ENCODE measurements around the gene AUTS2.

The AUTS2 gene

GRCh38 chr7:70098133-70098561 is 499.9 kb downstream of the AUTS2 start:
- TF ChIP-seq CTCF (IDR thresholded peaks at IDR 0.05; ENCODE audit: low read depth, low read length, missing control alignments): no peak
- DNase-seq (ENCODE audit: low read depth): no peak

GRCh38 chr7:70098905-70099672 is 500.8 kb downstream of the AUTS2 start:
- TF ChIP-seq CTCF (IDR thresholded peaks at IDR 0.05; ENCODE audit: low read depth, low read length, missing control alignments): no peak

More at GRCh38 chr7:70098133-70098561, 499.9 kb downstream of the AUTS2 start:
- no peak overlapping the region for H3K4me3 ChIP-seq (ENCODE audit: low read depth, low read length)

GRCh38 chr7:70104243-70104642 is 506.0 kb downstream of the AUTS2 start:
- no peak for TF ChIP-seq CTCF (IDR thresholded peaks at IDR 0.05; ENCODE audit: low read depth, low read length, missing control alignments)
- no peak overlapping the region for H3K4me3 ChIP-seq (ENCODE audit: low read depth, low read length)
- no peak for DNase-seq (ENCODE audit: low read depth)

More at GRCh38 chr7:70098905-70099672, 500.8 kb downstream of the AUTS2 start:
- H3K4me3 ChIP-seq (ENCODE audit: low read depth, low read length): no peak overlapping the region
- DNase-seq (ENCODE audit: low read depth): no peak

GRCh38 chr7:70113078-70113477 is 514.8 kb downstream of the AUTS2 start:
- no peak overlapping the region for H3K4me3 ChIP-seq (ENCODE audit: low read depth, low read length)
- no peak for TF ChIP-seq CTCF (IDR thresholded peaks at IDR 0.05; ENCODE audit: low read depth, low read length, missing control alignments)
- no peak for DNase-seq (ENCODE audit: low read depth)

GRCh38 chr7:70113536-70113935 is 515.3 kb downstream of the AUTS2 start:
- H3K4me3 ChIP-seq (ENCODE audit: low read depth, low read length): no peak overlapping the region
- TF ChIP-seq CTCF (IDR thresholded peaks at IDR 0.05; ENCODE audit: low read depth, low read length, missing control alignments): no peak
- no peak for DNase-seq (ENCODE audit: low read depth)

- H3K4me3 ChIP-seq (ENCODE audit: low read depth, low read length): no peak overlapping the region
- DNase-seq (ENCODE audit: low read depth): no peak
- no peak for TF ChIP-seq CTCF (IDR thresholded peaks at IDR 0.05; ENCODE audit: low read depth, low read length, missing control alignments)
Observed at GRCh38 chr7:70114806-70115205, 516.5 kb downstream of the AUTS2 start.

GRCh38 chr7:70116244-70116643 is 518.0 kb downstream of the AUTS2 start:
- H3K4me3 ChIP-seq (ENCODE audit: low read depth, low read length): no peak overlapping the region
- TF ChIP-seq CTCF (IDR thresholded peaks at IDR 0.05; ENCODE audit: low read depth, low read length, missing control alignments): no peak
- no peak for DNase-seq (ENCODE audit: low read depth)

Measured in GM12864 (cell line).